Endothelial cell of umbilical vein (primary cell): Measurements from ENCODE around the gene SLC19A1. TPM values are rescaled to one million over a fixed set of nuclear protein-coding genes. Genes with fewer than 3 reads are reported as not detected.

Experiments used
- BruUV-seq: library from RNA; stranded (reverse); fragments of 400-500 nt; replicated peaks from 2 replicates; lab custom pipeline; 2021; lab: Mats Ljungman, UMichigan
- CTCF ChIA-PET: fragments of 300-600, 350-600 bp; sonication (Branson Sonifier 250); formaldehyde crosslinking; loops from one replicate; lab custom pipeline; 2021; ENCODE audit warnings: antibody characterized with exemption, inconsistent platforms; lab: Charles Lee
- POLR2A ChIA-PET: fragments of 300-600, 350-600 bp; sonication (Branson Sonifier 250); formaldehyde crosslinking; loops from one replicate; lab custom pipeline; 2021; ENCODE audit warnings: antibody characterized with exemption, inconsistent platforms; lab: Charles Lee
- DNase-seq: peaks from one replicate; pipeline ENCODE4 v3.0.0-alpha.2; 2011; ENCODE audit warnings: low read depth, low spot score
- FAIRE-seq: peaks from 2 replicates; lab custom pipeline; 2011; peaks lifted over from hg19 to GRCh38; lab: Jason Lieb, UNC
- H2AFZ ChIP-seq: 2 replicates; pipeline ENCODE4 v1.6.0; 2012; ENCODE audit warnings: low read depth, low read length, control low read depth, inconsistent platforms
- H3K27ac ChIP-seq: 2 replicates; pipeline ENCODE4 v1.5.1; 2011; ENCODE audit warnings: low read depth, mild to moderate bottlenecking, control low read depth, low read length, moderate library complexity; ENCODE audit not compliant: insufficient read depth
- H3K27me3 ChIP-seq, 2 experiments: 2 replicates each; pipeline versions ENCODE4 v1.6.0 to v1.6.1; 2011; ENCODE audit warnings: low read length in 2 of 2, mixed read lengths in 1 of 2; ENCODE audit not compliant: control insufficient read depth in 2 of 2, insufficient read depth in 2 of 2
- H3K36me3 ChIP-seq, 2 experiments: 2 replicates in 1 of 2; 3 replicates in 1 of 2; pipeline ENCODE4 v1.5.1; 2011; ENCODE audit warnings: low read length in 2 of 2, mild to moderate bottlenecking in 1 of 2, moderate library complexity in 1 of 2; ENCODE audit not compliant: control insufficient read depth in 2 of 2, insufficient read depth in 2 of 2; ENCODE audit errors: extremely low read depth in 1 of 2
- H3K4me1 ChIP-seq: 3 replicates; pipeline ENCODE4 v1.5.1; 2011; ENCODE audit warnings: mild to moderate bottlenecking, low read length; ENCODE audit not compliant: control insufficient read depth, insufficient read depth; ENCODE audit errors: extremely low read depth
- H3K4me2 ChIP-seq: 2 replicates; pipeline ENCODE4 v1.6.1; 2011; ENCODE audit warnings: low read length, control low read depth, mixed read lengths; ENCODE audit not compliant: insufficient read depth
- H3K4me3 ChIP-seq, 3 experiments: fragments of 200-600 bp in 1 of 3; sonication (generic), shearing (Covaris generic) in 1 of 3; replicated peaks in 1 of 3; 2 replicates each; pipeline ENCODE4 v1.5.1; 2011 to 2016; ENCODE audit warnings: control low read depth in 3 of 3, low read length in 3 of 3, mild to moderate bottlenecking in 2 of 3, inconsistent platforms in 1 of 3, low read depth in 1 of 3, moderate library complexity in 1 of 3; ENCODE audit not compliant: insufficient read depth in 1 of 3
- H3K79me2 ChIP-seq: 2 replicates; pipeline ENCODE4 v1.6.0; 2012; ENCODE audit warnings: low read length, inconsistent platforms; ENCODE audit not compliant: control insufficient read depth, insufficient read depth
- H3K9ac ChIP-seq: replicated peaks from 2 replicates; pipeline ENCODE3; 2011; ENCODE audit warnings: low read length, control low read depth; ENCODE audit not compliant: insufficient read depth; ENCODE audit errors: extremely low read depth
- H3K9me1 ChIP-seq: replicated peaks from 3 replicates; pipeline ENCODE4 v1.6.0; 2011; ENCODE audit warnings: mild to moderate bottlenecking, low read length; ENCODE audit not compliant: control insufficient read depth, insufficient read depth; ENCODE audit errors: extremely low read depth
- H3K9me3 ChIP-seq: replicated peaks from 2 replicates; pipeline ENCODE4 v1.5.1; 2012; ENCODE audit warnings: low read length, inconsistent platforms; ENCODE audit not compliant: control insufficient read depth, insufficient read depth
- H4K20me1 ChIP-seq: replicated peaks from 2 replicates; pipeline ENCODE3; 2011; ENCODE audit warnings: mild to moderate bottlenecking, low read length; ENCODE audit not compliant: control insufficient read depth, insufficient read depth; ENCODE audit errors: extremely low read depth
- CTCF ChIP-seq, 2 donors: IDR thresholded peaks; 1 replicate in 1 of 2; 2 replicates in 1 of 2; pipeline ENCODE4 v1.5.1; 2011; ENCODE audit warnings: low read length in 2 of 2, mild to moderate bottlenecking in 2 of 2, moderate library complexity in 2 of 2, control low read depth in 1 of 2, inconsistent platforms in 1 of 2, low read depth in 1 of 2; ENCODE audit not compliant: insufficient read depth in 1 of 2; ENCODE audit errors: extremely low read depth in 1 of 2
- EZH2 ChIP-seq: IDR thresholded peaks from 2 replicates; pipeline ENCODE4 v1.6.1; 2012; ENCODE audit warnings: borderline replicate concordance, low read depth, mild to moderate bottlenecking, moderate library complexity, low read length, inconsistent platforms; ENCODE audit not compliant: severe bottlenecking
- FOS ChIP-seq: IDR thresholded peaks from 2 replicates; pipeline ENCODE4 v1.6.1; 2011; ENCODE audit warnings: mild to moderate bottlenecking, low read length, moderate library complexity, borderline replicate concordance; ENCODE audit not compliant: insufficient read depth
- GATA2 ChIP-seq: IDR thresholded peaks from 2 replicates; pipeline ENCODE4 v1.7.0; 2011; ENCODE audit warnings: low read depth, mild to moderate bottlenecking, moderate library complexity, mixed read lengths, low read length; ENCODE audit not compliant: insufficient read length, insufficient read depth
- JUN ChIP-seq: IDR thresholded peaks from 2 replicates; pipeline ENCODE4 v1.6.1; 2011; ENCODE audit warnings: borderline replicate concordance, low read depth; ENCODE audit not compliant: insufficient read length, insufficient read depth
- MAX ChIP-seq: IDR thresholded peaks from 2 replicates; pipeline ENCODE4 v1.6.1; 2011; ENCODE audit not compliant: insufficient read depth, insufficient read length
- MYC ChIP-seq: IDR thresholded peaks from one replicate; pipeline ENCODE4 v1.6.1; 2011; ENCODE audit warnings: mild to moderate bottlenecking, low read depth, low read length
- POLR2A ChIP-seq: IDR thresholded peaks from 2 replicates; pipeline ENCODE4 v1.6.1; 2012; ENCODE audit warnings: low read depth, mild to moderate bottlenecking, control low read depth, low read length
- POLR2AphosphoS5 ChIP-seq: IDR thresholded peaks from 2 replicates; pipeline ENCODE4 v1.6.1; 2012; ENCODE audit warnings: low read depth, mild to moderate bottlenecking, control low read depth, low read length, moderate library complexity; ENCODE audit not compliant: insufficient read depth
- dilution Hi-C: fragments of 300-500 bp; cut with MboI; formaldehyde crosslinking; loops from one replicate; pipeline ENCODE4 v1.15.0; 2019; ENCODE audit warnings: low sequenced_read_pairs; ENCODE audit not compliant: extremely low pct_ligation_motif_present
- intact Hi-C: fragments of 100-400 bp; cut with micrococcal nuclease; formaldehyde crosslinking; loops from one replicate; pipeline ENCODE4 v1.10.0; 2022
- polyA plus RNA-seq, 4 experiments: library from polyadenylated mRNA; depleted of rRNA in 3 of 4; stranded (reverse) in 3 of 4; unstranded in 1 of 4; fragments of >200 nt; gene quantifications; 2 replicates each; pipeline versions ENCODE4 v1.2.1 to v1.2.3, GENCODE V29; 2011 to 2012; ENCODE audit warnings: missing spikeins in 1 of 4
- total RNA-seq: library from RNA; stranded (reverse); gene quantifications from 2 replicates; pipeline ENCODE4 v1.2.3, GENCODE V29; 2021

Gene SLC19A1
- total and polyA plus RNA-seq, 2 donors (not counting 3 experiments of a cell fraction or from before 2014, with no cell fraction given): 36.3 to 54.6 TPM

GRCh38 chr21:45486443-45487160, 55.6 kb downstream of the SLC19A1 start:
- intact Hi-C loops: no loop called here
- Histone ChIP-seq H2AFZ (no peak overlapping the region), H3K9me3 (no peaks in the 10 kb centered on the region), H3K79me2 (no peaks in the 10 kb centered on the region), H3K4me2 (no peak overlapping the region), H3K4me1 (no peaks in the 10 kb centered on the region), H3K9me1 (no peaks in the 10 kb centered on the region), H3K27me3 (no peaks in the 10 kb centered on the region), H3K4me3 (no peak overlapping the region), H3K36me3 (peaks cover 3 to 33% of the 10 kb centered on the region in 2 experiments), H4K20me1 (no peaks in the 10 kb centered on the region), H3K27ac (no peak overlapping the region), H3K9ac (no peak overlapping the region)
- ChIA-PET CTCF (no interaction called here), POLR2A (no interaction called here)
- dilution Hi-C loops: no loop called here
- no peak for TF ChIP-seq MAX
- TF ChIP-seq CTCF (IDR thresholded peaks at IDR 0.05; ENCODE audit: extremely low read depth in 1 of 2, insufficient read depth in 1 of 2, low read depth in 1 of 2, low read length in 2 of 2): no peak
- TF ChIP-seq POLR2AphosphoS5: no peak
- no peak for TF ChIP-seq EZH2
- no peak for TF ChIP-seq MYC
- no peak for TF ChIP-seq GATA2
- TF ChIP-seq FOS: no peak
- no peak for TF ChIP-seq JUN
- no peak for TF ChIP-seq POLR2A
- DNase-seq: no peak
- FAIRE-seq: no peak
- BruUV-seq: no TSS peak
